ENCODE results near the gene ATCAY.
"Not testable (repeated sequence)": the region's sequence is repeated elsewhere in the genome, so short reads cannot be mapped to it uniquely, and the experiment has no call there.

ATCAY gene

DNA sequence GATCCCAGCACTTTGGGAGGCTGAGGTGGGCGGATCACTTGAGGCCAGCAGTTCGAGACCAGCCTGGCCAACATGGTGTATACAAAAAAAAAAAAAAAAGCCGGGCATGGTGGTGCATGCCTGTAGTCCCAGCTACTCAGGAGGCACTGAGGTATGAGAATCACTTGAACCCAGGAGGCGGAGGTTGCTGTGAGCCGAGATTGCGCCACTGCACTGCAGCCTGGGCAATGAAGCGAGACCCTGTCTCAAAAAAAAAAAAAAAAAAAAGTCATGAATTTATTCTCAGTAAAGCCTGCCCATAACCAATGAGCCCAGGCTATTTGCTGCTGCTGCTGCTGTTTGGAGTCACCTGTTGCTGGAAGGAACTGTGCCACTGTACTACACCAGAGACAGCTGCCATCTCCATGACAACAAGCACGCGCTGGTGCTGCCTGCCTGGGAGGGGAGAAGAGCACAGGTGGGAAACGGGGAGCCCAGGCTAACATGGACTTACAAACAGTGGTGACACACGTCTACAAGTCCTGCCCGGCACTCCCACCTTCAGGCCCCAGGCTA is 23.0 kb upstream of the ATCAY start:
- DNase-seq, result peak; percentile 67

DNA sequence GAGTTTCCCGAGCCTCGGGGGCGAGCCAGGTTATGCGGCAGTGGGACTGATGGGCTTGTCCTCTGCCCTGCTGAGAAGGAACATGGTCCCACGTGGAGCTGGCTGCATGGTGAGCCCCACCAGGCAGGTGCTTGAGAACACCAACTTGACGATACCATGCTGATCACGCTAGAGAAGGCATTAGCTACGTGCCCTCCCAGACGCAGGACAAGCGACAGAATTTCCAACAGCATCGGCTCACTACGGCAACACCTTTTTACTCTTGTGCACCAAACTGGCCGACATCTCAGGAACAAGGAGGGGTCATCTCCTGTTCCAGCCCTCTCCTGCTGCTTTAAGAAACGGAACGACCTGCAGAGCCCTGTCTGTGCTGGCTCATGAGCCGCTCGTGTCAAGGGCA is 20.0 kb upstream of the ATCAY start:
- DNase-seq, result no peak

DNA sequence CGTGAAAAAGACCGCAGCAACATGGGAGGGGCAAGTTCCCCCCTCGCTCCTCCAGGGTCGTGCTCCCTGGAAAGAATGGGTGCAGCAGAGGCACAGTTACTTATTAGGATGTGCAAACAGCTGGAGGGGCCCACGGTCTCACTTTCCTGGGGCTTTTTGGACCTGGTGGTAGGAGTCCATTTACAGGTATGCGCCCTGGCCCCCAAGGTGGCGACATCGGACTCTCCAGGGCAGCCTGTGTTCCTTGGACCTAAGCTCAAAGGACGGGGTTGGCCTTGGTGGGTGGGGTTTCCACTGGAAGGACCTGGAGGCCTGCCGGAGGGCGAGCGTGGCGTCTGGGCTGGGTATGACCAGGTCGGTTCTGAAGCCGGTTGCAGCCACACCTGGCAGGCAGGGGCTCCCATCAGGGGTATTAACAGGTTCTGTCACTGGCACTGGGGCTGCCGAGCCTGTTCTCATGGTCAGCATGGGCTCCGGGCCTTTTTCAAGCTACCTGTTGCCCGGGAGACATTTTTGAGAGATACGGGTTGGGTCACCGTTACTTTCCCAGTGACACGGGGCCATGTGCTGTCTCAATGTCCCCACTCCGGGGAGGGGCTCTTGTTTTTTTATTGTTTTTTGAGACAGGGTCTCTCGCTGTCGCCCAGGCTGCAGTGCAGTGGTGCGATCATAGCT is 17.5 kb upstream of the ATCAY start:
- no peak for DNase-seq

DNA sequence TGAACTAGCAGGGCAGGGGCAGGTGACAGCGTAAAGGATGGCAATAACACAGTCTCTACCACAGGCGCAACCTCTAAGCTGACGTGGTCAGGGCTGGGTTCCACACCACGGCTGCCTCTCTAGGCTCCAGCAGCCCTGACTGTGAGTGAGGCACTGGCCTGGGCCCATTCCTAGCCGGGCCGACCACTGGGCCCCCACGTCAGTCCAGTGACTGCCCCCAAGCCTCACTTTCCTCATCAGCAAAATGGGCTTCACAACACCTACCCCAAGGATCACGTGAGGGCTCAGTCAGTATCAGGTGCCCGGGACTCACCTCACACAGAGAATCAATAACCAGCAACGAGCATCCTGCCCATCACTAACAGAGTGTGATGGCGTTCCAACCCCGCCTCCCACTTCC is 16.8 kb upstream of the ATCAY start:
- no peak for DNase-seq

DNA sequence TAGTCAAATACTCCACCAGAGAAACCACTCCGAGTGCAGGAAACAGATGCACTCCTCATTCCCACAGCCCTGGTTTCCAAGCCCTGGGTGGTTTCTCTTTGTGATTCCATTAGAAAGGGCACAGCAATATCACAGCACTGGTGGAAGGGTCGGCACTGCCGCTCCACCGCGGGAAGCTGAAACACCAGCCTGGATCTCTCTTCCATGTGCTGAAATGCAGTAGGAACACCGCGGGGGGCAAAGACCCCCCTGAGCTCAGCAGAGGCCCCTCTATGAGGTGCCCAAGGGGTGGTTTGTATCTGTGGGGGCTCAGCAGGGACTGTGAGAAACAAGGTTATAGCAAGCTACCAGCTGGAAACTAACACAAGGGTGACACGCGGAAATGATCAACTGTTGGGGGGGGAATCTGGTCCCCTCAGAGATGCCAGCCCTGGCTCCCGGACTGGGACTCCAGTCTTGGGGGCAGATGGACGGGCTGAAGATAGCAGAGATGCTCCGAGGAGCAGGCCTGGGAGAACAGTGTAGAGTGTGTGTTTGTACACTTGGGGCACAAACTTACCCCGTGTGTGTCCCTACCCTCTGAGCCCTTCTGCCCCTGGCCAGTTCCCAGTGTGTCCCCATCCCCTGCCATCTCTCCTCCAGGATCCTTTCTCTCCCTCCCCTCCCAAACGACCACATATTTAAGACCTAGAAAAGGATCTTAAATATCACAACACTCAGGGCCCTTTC is 13.4 kb upstream of the ATCAY start:
- no peak for DNase-seq

DNA sequence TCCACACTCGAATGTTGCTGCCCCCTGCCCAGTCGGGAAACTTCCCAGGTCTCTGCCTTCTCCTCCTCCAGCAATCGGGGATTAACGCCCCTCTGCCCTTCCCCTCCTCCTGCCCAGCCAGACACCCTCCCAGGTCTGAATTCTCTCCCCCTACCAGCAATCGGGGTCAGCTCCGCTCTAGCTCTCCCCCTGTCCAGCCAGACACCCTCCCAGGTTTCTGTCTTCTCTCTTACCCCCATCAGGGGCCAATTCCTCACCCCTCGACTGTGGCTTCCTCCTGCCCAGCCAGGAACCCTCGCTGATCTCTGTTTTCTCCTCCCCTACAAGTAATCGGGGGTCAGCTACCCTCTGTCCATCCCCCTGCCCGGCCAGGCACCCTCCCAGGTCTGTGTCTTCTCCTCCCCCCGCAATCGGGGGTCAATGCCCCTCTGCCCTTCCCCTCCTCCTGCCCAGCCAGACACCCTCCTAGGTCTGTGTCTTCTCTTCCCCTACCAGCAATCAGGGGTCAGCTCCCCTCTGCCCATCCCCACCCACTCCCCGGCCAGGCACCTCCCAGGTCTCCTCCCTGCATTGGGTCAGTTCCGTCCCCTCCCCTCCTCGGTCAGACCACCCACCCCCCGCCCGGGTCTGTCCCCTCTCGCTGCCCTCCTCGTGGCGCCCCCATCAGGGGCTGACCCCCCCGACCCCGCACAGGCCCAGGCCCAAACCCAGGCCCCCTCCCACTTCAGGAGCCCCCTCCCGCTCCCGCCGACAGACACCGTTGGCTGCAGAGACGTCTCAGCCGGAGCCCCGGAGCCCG is 12.3 kb upstream of the ATCAY start:
- DNase-seq, result no peak

DNA sequence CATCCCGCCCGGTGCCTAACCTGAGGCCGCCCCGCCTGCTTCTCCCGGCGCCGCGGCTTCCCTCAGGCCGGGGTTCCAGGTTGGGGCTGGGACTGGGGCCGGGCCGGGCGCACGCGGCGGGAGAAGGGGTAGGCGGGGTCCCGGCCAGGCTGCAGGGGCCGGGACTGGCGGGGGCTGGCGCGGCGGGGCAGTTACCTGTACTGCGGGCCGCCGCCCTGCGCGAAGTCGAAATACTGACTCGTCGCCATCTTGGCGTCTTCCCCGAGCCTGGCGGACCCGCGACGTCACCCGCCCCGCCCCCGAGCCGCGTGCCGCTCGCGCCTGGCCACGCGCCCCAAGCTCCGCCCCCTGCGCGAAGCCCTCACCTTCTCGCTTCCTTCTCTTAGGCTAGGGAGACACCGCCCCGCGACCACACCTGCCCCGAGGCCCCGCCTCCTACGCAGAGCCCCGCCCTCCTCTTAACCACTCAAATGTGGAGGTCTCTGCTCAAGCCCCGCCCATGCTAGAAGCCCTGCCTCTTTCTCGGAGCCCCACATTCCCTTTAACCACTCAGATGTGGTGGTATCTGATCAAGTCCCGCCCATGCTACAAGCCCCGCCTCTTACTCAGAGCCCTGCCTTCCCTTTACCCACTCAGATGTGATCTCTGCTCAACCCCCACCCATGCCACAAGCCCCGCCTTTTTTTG is 11.6 kb upstream of the ATCAY start, which contains the start of gene ZFR2:
Gene ZFR2, minus strand, starts transcription at position 269 of the 687 bp plus-strand sequence. Its CDS starts 21 bp downstream, at position 248.
- peak; percentile 30 for DNase-seq

DNA sequence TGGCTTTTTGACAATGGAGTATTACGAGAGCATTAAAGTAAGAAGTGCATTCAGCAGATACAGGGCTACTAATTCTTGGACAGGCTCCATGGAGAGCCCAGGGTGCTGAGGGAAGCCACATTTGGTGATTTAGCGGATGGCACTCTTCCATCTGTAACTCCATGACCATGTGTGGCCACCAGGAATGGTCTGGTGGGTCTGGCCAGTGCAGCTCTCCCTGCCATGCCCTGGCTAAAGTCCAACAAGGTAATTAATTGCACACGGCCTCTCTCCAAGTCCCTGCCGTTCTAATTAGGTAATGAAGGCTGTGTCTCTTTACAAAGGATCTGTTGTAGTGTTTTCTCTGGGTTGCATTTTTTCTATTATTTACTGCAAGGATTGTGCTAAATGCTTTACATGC is 7.3 kb upstream of the ATCAY start:
- no peak for DNase-seq

DNA sequence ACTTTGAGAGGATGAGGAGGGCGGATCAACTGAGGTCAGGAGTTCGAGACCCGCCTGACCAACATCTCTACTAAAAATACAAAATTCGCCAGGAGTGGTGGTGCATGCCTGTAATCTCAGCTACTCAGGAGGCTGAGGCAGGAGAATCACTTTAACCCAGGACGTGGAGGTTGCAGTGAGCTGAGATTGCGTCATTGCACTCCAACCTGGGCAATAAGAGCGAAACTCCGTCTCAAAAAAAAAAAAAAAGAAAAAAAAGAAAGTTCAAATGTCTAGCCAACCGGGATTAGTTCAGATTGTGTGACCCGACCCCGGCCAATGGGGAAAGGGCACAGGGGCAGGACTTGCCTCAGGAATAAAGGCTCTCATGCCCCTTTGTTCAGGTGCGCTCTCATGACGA is 5.8 kb upstream of the ATCAY start:
- DNase-seq, result not testable (repeated sequence)

DNA sequence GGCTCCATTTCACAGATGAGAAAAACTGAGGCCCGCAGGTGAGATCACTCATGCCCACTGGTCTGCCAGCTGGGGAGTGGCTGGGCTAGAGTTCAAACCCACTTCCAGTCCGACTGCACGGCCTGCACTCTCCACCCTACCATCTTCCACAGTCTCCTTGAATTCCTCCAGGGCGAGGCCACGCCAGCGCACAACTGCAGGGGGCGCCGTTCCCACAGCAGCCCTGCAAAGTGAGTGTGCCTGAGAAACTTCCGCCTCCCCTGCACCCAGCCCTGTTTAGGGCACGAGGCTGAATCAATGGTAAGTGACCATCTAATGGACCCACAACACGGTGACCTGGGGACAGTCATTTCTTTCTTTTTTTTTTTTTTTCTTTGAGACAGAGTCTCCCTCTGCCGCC is 829 bp upstream of the ATCAY start:
- no peak for DNase-seq

DNA sequence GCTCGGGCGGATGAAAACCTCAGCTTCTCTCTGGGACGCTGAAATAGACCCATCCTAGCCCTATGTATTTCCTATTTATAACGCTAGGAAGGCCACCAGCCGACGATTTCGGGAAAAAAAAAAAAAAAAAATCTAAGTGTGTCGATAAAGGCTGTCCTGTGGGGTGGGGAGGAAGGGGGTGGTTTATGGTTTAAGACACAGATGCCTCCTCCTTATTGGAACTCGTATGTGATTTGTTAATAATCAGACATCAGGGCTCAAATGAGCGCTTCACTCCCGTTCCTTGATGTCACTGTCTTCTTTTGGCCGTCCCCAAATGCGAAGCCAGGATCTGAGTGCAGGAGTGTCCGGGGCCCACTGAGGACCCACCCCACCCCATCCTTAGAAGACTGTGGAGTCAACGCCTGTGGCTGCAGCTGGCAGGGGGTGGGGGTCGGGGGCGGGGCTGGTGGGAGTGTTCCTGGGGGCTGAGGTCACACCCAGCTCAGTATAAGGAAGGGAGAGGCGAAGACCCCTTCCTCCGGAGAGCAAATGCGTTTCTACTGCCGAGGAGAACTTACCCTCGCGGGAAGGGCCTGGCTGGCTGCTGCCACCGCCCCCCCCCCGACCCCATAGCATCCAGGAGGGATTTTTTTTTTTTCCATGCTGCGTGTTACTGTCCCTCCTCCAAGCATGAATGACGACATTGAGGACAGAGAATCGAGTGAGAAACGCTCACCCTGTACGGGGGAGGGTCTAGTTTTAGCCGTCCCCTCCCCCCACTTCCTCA is 971 bp downstream of the ATCAY start:
- no peak for DNase-seq

DNA sequence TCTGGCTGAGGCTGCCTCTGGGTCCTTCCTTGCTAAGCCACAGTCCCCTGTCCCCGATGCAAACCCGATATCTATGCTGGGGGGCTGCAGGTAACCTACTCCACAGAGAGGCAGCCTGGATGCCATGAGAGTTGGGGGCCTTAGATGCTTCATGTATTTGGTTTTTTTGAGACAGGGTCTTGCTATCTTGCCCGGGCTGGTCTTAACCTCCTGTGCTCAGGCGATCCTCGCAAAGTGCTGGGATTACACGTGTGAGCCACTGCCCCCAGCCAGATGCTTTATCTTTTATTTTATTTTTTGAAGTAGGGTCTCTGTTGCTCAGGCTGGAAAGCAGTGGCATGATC is 1.5 kb downstream of the ATCAY start:
- DNase-seq, result no peak

DNA sequence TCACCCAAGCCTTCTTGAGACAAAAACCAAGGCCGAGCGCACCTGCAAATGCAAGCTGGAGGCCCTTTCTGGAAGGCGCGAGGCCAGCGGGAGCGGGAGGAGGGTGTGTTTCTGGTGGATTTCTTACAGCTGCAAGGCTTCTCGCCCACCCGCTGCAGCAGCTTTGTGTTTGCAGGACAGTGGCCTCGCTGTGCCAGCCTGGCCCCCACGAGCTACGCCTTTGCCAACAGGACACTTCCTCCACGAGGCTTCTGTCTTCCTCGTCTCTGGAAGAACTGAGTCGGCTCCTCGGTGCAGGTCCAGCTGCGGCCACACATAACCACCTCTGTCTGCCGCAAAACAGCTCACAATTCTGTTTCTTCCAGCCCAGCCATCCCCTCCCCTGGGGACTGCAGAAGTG is 10.1 kb downstream of the ATCAY start:
- no peak for DNase-seq

DNA sequence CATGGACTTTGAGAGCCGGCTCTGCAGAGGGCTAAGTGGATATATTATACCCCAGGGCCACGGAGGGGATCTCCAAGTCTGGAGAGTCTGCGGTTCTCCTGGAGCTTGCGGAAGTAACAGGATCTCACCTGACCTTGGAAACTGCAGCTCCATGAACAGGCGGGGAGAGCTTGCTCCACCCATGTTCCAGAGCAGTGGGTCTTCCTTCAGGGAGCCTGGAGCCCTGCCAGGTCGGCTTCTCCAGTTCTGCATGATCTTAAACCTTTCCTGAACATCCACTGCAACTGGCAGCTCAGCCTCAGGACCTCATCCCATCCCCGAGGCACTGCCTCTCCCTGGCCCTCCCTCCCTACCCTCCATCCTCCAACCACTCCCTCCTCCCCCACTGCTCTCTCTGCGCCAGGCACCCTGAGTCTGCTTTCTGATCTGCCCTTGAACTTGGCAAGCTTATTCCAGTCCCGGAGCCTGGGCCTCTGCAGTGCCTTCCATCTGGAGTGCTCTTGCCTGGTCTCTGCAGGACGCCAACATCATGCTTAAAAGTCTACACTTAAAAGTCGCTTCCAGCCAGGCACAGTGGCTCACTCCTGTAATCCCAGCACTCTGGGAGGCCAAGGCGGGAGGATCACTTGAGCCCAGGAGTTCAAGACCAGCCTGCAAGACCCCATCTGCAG is 13.2 kb downstream of the ATCAY start:
- no peak for DNase-seq

DNA sequence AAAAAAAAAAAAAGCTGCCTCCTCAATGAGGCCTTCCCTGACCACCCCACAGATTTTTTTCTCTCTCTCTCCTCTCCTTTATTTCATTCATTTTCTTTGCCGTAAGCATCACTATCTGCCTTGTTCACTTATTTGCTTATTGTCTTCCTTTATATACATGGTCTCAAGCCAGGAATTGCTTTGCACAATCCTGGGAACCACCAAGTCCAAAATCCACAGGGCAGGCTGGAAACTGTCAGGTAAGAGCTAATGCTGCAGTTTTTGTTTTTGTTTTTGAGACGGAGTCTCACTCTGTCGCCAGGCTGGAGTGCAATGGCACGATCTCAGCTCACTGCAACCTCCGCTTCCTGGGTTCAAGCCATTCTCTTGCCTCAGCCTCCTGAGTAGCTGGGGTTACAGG is 14.5 kb downstream of the ATCAY start:
- not testable (repeated sequence) for DNase-seq

DNA sequence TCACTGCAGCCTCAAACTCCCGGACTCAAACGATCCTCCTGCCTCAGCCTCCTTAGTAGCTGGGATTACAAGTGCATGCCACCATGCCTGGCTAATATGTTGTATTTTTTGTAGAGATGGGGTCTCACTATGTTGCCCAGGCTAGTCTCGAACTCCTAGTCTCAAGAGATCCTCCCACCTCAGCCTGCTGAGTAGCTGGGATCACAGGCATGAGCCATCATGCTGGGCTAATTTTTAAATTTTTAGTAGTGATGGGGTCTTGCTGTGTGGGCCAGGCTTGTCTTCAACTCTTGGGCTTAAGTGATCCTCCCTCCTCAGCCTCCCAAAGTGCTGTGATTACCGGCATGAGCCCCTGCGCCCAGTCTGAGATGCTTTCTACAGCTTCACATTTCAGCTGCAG is 15.3 kb downstream of the ATCAY start:
- DNase-seq, result no peak

DNA sequence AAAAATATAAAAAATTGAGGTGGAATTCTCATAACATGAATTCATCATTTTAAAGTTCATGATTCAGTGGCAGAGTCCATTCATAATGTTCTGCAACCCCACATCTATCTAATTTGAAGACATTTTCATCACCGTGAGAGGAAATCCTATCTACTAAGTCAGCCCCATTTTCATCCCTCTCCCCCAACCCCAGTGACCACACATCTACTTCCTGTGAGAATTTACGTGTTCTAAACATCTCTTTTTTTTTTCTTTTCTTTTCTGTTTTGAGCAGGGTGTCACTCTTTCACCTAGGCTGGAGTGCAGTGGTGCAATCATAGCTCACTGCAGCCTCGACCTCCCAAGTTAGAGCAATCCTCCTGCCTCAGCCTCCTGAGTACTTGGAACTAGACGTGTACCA is 17.5 kb downstream of the ATCAY start:
- no peak for DNase-seq

DNA sequence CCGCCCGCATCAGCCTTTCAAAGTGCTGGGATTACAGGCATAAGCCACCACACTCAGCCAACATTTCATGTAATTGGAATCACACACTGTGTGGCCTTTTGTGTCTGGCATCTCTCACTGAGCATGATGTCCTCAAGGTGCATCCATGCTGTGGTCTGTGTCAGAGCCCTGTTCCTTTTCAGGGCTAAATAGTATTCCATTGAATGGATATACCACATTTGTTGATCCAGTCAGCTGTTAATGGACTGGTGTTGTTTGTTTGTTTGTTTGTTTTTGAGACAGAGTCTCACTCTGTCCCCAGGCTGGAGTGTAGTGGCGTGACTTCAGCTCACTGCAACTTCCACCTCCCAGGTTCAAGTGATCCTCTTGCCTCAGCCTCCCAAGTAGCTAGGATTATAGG is 17.9 kb downstream of the ATCAY start:
- DNase-seq, result no peak

DNA sequence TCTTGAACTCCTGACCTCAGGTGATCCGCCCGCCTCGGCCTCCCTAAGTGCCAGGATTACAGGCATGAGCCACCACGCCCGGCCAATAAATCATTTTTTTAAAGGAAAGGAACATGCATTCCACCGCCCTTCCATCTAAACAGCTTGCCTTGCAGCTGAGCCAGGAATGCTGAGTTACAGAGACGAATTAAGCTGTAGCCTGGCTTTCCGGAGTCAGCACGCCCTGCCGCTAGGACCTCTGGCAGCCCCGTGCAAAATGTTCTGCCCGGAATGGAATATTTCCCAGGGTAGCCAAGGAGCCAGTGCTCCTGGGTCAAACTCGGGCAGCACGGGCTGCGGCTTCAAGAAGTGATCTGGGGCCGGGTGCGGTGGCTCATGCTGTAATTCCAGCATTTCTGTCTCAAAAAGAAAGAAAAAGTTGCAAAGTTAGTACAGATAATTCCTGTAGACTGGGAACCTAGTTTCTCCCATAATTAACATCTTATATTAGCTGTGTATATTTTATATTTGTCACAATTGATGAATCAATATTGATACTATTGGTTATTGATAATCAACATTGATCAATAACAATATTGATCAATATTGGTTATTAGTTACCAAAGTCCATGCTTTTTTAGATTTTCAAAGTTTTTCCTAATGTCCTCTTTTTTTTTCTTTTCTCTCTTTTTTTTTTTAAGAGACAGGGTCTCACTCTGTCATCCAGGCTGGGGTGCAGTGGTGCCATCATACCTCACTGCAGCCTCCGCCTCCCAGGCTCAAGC is 19.2 kb downstream of the ATCAY start:
- DNase-seq, result no peak

DNA sequence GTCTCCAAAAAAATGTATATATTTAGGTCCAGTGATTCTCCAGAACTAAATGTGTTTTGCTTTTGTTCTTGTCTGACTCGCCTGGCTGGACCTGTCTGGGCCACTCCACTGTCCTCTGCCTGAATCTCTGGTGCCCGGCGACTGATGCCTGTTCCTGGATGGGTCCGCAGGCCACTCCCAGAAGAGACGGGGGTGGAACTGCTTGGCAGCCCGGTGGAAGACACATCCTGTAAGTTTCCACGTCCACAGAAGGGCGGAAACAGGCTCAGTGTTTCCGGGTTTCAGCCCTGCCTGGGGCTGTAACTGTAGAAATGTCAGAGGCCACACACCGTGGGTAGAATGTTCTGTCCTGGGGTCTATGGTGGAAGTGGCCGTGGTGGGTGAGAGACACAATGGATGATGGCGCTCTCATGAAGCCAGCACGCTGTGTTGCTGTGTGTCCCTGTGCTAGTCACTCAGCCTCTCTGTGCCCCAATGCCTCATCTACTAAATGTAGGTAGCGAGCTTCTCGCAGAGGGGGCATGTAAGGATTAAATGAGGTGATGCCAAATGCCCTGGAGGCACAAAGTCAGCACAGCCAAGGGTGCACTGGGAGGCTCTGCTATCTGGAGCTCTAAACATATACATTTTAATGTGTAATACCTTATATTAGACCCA is 22.0 kb downstream of the ATCAY start:
- no peak for DNase-seq

All from CD4-positive, alpha-beta T cell treated with Interleukin-15 for 1 hour (primary cell).